Neural crest cell (in vitro differentiated cells): ENCODE data around the gene CSF1. TPM values are rescaled to one million over a fixed set of nuclear protein-coding genes. Genes with fewer than 3 reads are reported as not detected.

Experiments
- DNase-seq: peaks from one replicate; pipeline ENCODE4 v3.0.0; 2021; ENCODE audit warnings: low read depth, mixed read lengths, low spot score
- H3K27ac Mint-ChIP-seq: one replicate; pipeline ENCODE4 v1.8.0; 2021; ENCODE audit warnings: mild to moderate bottlenecking, mixed read lengths; ENCODE audit not compliant: unreplicated experiment
- H3K27me3 Mint-ChIP-seq: 2 replicates; pipeline ENCODE4 v1.8.0; 2021; ENCODE audit warnings: low read depth, mild to moderate bottlenecking, mixed read lengths
- H3K36me3 Mint-ChIP-seq: 2 replicates; pipeline ENCODE4 v1.8.0; 2021; ENCODE audit warnings: low read depth, mild to moderate bottlenecking, mixed read lengths
- H3K4me1 Mint-ChIP-seq: 2 replicates; pipeline ENCODE4 v1.8.0; 2021; ENCODE audit warnings: mixed read lengths
- H3K4me3 Mint-ChIP-seq: one replicate; pipeline ENCODE4 v1.8.0; 2021; ENCODE audit warnings: mild to moderate bottlenecking, mixed read lengths
- H3K9me3 Mint-ChIP-seq: 2 replicates; pipeline ENCODE4 v1.8.0; 2021; ENCODE audit warnings: mixed read lengths
- CTCF ChIP-seq: fragments of 200-600 bp; sonication (generic); conservative IDR thresholded peaks from 2 replicates; pipeline ENCODE4 v1.5.0; 2021; ENCODE audit warnings: antibody characterized with exemption, mild to moderate bottlenecking
- total RNA-seq: library from RNA; stranded (reverse); gene quantifications from 2 replicates; pipeline ENCODE4 v1.2.1, GENCODE V29; 2021

CSF1 gene
- total RNA-seq, 1 donor from 2014 or later, result 17.9 TPM

GRCh38 chr1:109977657-109978378, 67.2 kb downstream of the CSF1 start:
- DNase-seq, result no peak
- no peak overlapping the region for H3K4me3 Mint-ChIP-seq
- peaks cover 3% of the 10 kb centered on the region for H3K9me3 Mint-ChIP-seq
- H3K27me3 Mint-ChIP-seq, result no peaks in the 10 kb centered on the region
- no peak for TF ChIP-seq CTCF
- H3K4me1 Mint-ChIP-seq, result peaks cover 6% of the 10 kb centered on the region
- H3K36me3 Mint-ChIP-seq, result no peaks in the 10 kb centered on the region
- no peak overlapping the region for H3K27ac Mint-ChIP-seq

DNA sequence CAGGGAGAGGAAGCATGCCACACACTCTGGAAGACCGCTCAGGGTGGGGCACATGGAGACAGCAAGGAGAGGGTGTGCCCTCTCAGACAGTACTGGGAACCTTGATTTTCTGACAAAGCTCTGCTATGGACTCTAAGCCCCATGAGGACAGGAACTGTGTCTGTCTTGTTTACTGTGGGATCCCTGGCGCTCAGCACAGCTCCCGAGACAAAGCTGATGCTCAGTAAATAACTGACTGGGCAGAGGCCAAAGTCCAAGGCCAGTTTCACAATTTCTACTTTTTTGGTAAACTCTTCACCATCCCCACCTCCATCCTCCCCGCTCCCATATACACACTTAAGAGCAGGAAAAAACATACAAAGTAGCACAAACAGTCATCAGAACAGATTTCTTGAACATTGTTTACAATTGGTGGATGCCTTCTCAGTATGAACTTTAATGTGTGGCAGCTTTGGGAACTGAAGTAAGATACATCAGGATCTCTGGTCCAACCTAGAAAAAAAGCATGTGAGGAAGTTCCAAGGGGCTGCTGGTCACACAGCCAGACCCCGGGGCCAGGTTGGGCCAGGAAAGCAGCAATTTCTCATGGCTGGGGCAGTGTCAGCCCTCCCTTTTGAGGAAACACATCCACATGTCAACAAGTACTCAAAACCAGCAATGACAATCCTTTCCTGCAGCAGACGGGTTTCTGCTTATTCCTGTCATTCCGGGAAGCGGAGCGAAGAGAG, 68.3 kb downstream of the CSF1 start:
- no peaks in the 10 kb centered on the region for H3K27me3 Mint-ChIP-seq
- no peak overlapping the region for H3K4me3 Mint-ChIP-seq
- no peak overlapping the region for H3K27ac Mint-ChIP-seq
- no peaks in the 10 kb centered on the region for H3K36me3 Mint-ChIP-seq
- H3K4me1 Mint-ChIP-seq, result peaks cover 13% of the 10 kb centered on the region
- DNase-seq, result no peak
- H3K9me3 Mint-ChIP-seq, result peaks cover 3% of the 10 kb centered on the region
- TF ChIP-seq CTCF, result no peak

DNA sequence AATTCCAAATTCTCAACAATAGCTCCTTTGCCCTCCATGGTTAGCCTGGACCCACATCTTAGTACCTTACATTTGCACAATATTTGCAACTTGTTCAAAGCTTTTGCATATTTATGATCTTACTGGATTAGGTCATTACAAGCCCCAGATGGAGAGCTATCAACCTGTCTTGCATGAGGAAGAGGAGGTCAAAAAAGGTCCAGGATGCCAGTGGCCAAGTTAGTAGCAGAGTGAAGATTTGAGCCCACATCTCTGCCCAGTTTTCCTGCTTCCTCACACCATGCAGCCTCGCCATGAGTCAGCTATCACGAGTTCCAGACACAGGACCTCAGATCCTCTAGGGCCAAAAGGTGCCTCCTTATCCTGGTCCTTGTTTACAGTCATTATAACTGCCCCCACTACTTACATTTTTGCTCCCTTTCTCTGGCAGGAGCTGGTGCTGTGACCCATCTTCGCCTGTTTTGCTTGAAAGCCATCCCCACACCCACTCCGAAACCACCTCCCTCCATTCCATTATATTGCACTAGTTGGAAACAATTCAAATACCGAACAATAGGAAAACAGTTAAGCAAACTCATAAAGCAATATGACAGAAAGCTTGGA, 68.9 kb downstream of the CSF1 start:
- peaks cover 3% of the 10 kb centered on the region for H3K9me3 Mint-ChIP-seq
- DNase-seq, result no peak
- no peak overlapping the region for H3K4me3 Mint-ChIP-seq
- H3K27me3 Mint-ChIP-seq, result no peaks in the 10 kb centered on the region
- peaks cover 20% of the 10 kb centered on the region for H3K4me1 Mint-ChIP-seq
- no peaks in the 10 kb centered on the region for H3K36me3 Mint-ChIP-seq
- no peak overlapping the region for H3K27ac Mint-ChIP-seq
- TF ChIP-seq CTCF, result no peak

Other genes with a start within 250 kb of the CSF1 start
- gene GSTM2, start 242.8 kb upstream of the CSF1 start, total RNA-seq, result 43.7 and 46.6 TPM in 2 replicates
- 45.9 and 47.8 TPM in 2 replicates for gene GSTM1, start 223.0 kb upstream of the CSF1 start, total RNA-seq
- gene GSTM5, start 198.6 kb upstream of the CSF1 start, total RNA-seq, result 0.23 TPM in 1 of 2 replicates, not detected in the other
- 56.5 and 62.0 TPM in 2 replicates for gene GSTM3, start 169.8 kb upstream of the CSF1 start, total RNA-seq
- gene EPS8L3, start 146.9 kb upstream of the CSF1 start, total RNA-seq, result not detected in 2 replicates
- 90.1 and 94.0 TPM in 2 replicates for gene AHCYL1, start 73.9 kb downstream of the CSF1 start, total RNA-seq
- gene STRIP1, start 123.8 kb downstream of the CSF1 start, total RNA-seq, result 69.1 and 71.0 TPM in 2 replicates
- gene ALX3, start 159.8 kb downstream of the CSF1 start, total RNA-seq, result 0.21 TPM in 1 of 2 replicates, not detected in the other
- not detected in 2 replicates for gene UBL4B, start 201.6 kb downstream of the CSF1 start, total RNA-seq
- gene SLC6A17, start 239.6 kb downstream of the CSF1 start, total RNA-seq, result 0.14 TPM in 1 of 2 replicates, not detected in the other